Astrocyte (in vitro differentiated cells and primary cell): ENCODE results near the gene PKNOX2. TPM values are rescaled to one million over a fixed set of nuclear protein-coding genes. Genes with fewer than 3 reads are reported as not detected.

ENCODE experiments used
- DNase-seq: peaks from one replicate; pipeline ENCODE4 v3.0.0-alpha.2; 2010; ENCODE audit warnings: low read depth
- FAIRE-seq: peaks from 2 replicates; lab custom pipeline; 2011; peaks lifted over from hg19 to GRCh38; lab: Jason Lieb, UNC
- H2AFZ ChIP-seq: 2 replicates; pipeline ENCODE4 v1.6.0; 2012; ENCODE audit warnings: low read depth, low read length, inconsistent platforms
- H3K27ac ChIP-seq: 2 replicates; pipeline ENCODE4 v1.5.1; 2011; ENCODE audit warnings: low read depth, low read length, inconsistent platforms
- H3K27me3 ChIP-seq: 2 replicates; pipeline ENCODE4 v1.6.0; 2011; ENCODE audit warnings: low read length, inconsistent platforms; ENCODE audit not compliant: insufficient read depth
- H3K36me3 ChIP-seq: 2 replicates; pipeline ENCODE4 v1.5.1; 2011; ENCODE audit warnings: low read length, inconsistent platforms; ENCODE audit not compliant: insufficient read depth
- H3K4me1 ChIP-seq: 2 replicates; pipeline ENCODE4 v1.5.1; 2011; ENCODE audit warnings: low read length, inconsistent platforms; ENCODE audit not compliant: insufficient read depth
- H3K4me2 ChIP-seq: 2 replicates; pipeline ENCODE4 v1.6.0; 2012; ENCODE audit warnings: low read length, inconsistent platforms
- H3K4me3 ChIP-seq: 2 replicates; pipeline ENCODE4 v1.5.1; 2011; ENCODE audit warnings: low read depth, mild to moderate bottlenecking, low read length, inconsistent platforms; ENCODE audit not compliant: insufficient read depth
- H3K79me2 ChIP-seq: 2 replicates; pipeline ENCODE4 v1.6.0; 2012; ENCODE audit warnings: mild to moderate bottlenecking, low read length, inconsistent platforms; ENCODE audit not compliant: insufficient read depth
- H3K9ac ChIP-seq: 2 replicates; pipeline ENCODE4 v1.6.0; 2012; ENCODE audit warnings: mild to moderate bottlenecking, low read length, inconsistent platforms
- H3K9me3 ChIP-seq: 2 replicates; pipeline ENCODE4 v1.5.1; 2012; ENCODE audit warnings: low read depth, mild to moderate bottlenecking, low read length, inconsistent platforms; ENCODE audit not compliant: insufficient read depth
- H4K20me1 ChIP-seq: 2 replicates; pipeline ENCODE4 v1.6.0; 2012; ENCODE audit warnings: low read length, inconsistent platforms; ENCODE audit not compliant: insufficient read depth
- H3K27ac Mint-ChIP-seq: one replicate; pipeline ENCODE4 v1.8.0; 2021; ENCODE audit warnings: mild to moderate bottlenecking, mixed read lengths; ENCODE audit not compliant: unreplicated experiment
- H3K27me3 Mint-ChIP-seq: one replicate; pipeline ENCODE4 v1.8.0; 2021; ENCODE audit warnings: low read depth, mixed read lengths; ENCODE audit not compliant: unreplicated experiment
- H3K36me3 Mint-ChIP-seq: one replicate; pipeline ENCODE4 v1.8.0; 2021; ENCODE audit warnings: low read depth, mixed read lengths; ENCODE audit not compliant: unreplicated experiment
- H3K4me1 Mint-ChIP-seq: one replicate; pipeline ENCODE4 v1.8.0; 2021; ENCODE audit warnings: low read depth, mixed read lengths; ENCODE audit not compliant: unreplicated experiment
- H3K4me3 Mint-ChIP-seq: one replicate; pipeline ENCODE4 v1.8.0; 2021; ENCODE audit warnings: mild to moderate bottlenecking, moderate library complexity, mixed read lengths; ENCODE audit not compliant: unreplicated experiment
- H3K9me3 Mint-ChIP-seq: one replicate; pipeline ENCODE4 v1.8.0; 2021; ENCODE audit warnings: mild to moderate bottlenecking, mixed read lengths; ENCODE audit not compliant: unreplicated experiment
- CTCF ChIP-seq: IDR thresholded peaks from 2 replicates; pipeline ENCODE4 v1.5.1; 2011; ENCODE audit warnings: low read depth, mild to moderate bottlenecking, inconsistent platforms, low read length, moderate library complexity; ENCODE audit not compliant: insufficient read depth
- EZH2 ChIP-seq: IDR thresholded peaks from 2 replicates; pipeline ENCODE4 v1.6.1; 2012; ENCODE audit warnings: mild to moderate bottlenecking, low read length, inconsistent platforms; ENCODE audit not compliant: insufficient read depth
- total RNA-seq: library from RNA; stranded (reverse); gene quantifications from 2 replicates; pipeline ENCODE4 v1.2.1, GENCODE V29; 2021

Gene PKNOX2
- total RNA-seq, 1 donor from 2014 or later: 53.4 TPM

GRCh38 chr11:125285844-125286243 lies 121.3 kb downstream of the PKNOX2 start:
- H3K4me1 ChIP-seq: peaks cover 24% of the 10 kb centered on the region

GRCh38 chr11:125286486-125286885 lies 121.9 kb downstream of the PKNOX2 start:
- peaks cover 24% of the 10 kb centered on the region for H3K4me1 ChIP-seq
- no peak for DNase-seq
- TF ChIP-seq EZH2 (no peak), CTCF (no peak)
- no peaks in the 10 kb centered on the region for H3K27me3 Mint-ChIP-seq
- no peak overlapping the region for H3K9ac ChIP-seq
- no peak overlapping the region for H3K27ac Mint-ChIP-seq
- no peak overlapping the region for H3K27ac ChIP-seq
- H3K9me3 Mint-ChIP-seq: no peaks in the 10 kb centered on the region
- H4K20me1 ChIP-seq: no peaks in the 10 kb centered on the region
- H3K4me1 Mint-ChIP-seq: peaks cover 64% of the 10 kb centered on the region
- no peaks in the 10 kb centered on the region for H3K9me3 ChIP-seq
- no peaks in the 10 kb centered on the region for H3K27me3 ChIP-seq
- no peak overlapping the region for H3K4me2 ChIP-seq
- FAIRE-seq: no peak
- H3K79me2 ChIP-seq: no peaks in the 10 kb centered on the region
- no peak overlapping the region for H2AFZ ChIP-seq
- no peaks in the 10 kb centered on the region for H3K36me3 ChIP-seq
- H3K36me3 Mint-ChIP-seq: peaks cover 19% of the 10 kb centered on the region
- H3K4me3 Mint-ChIP-seq: no peak overlapping the region
- H3K4me3 ChIP-seq: no peak overlapping the region

More at GRCh38 chr11:125285844-125286243, 121.3 kb downstream of the PKNOX2 start:
- Histone ChIP-seq H3K36me3 (no peaks in the 10 kb centered on the region), H3K4me3 (no peak overlapping the region), H3K79me2 (no peaks in the 10 kb centered on the region), H2AFZ (no peak overlapping the region), H3K9me3 (no peaks in the 10 kb centered on the region), H3K4me2 (no peak overlapping the region), H3K9ac (no peak overlapping the region), H3K27me3 (no peaks in the 10 kb centered on the region), H4K20me1 (no peaks in the 10 kb centered on the region), H3K27ac (no peak overlapping the region)
- no peaks in the 10 kb centered on the region for H3K9me3 Mint-ChIP-seq
- no peak for FAIRE-seq
- H3K36me3 Mint-ChIP-seq: peaks cover 23% of the 10 kb centered on the region
- H3K4me3 Mint-ChIP-seq: no peak overlapping the region
- TF ChIP-seq CTCF (no peak), EZH2 (no peak)
- H3K27ac Mint-ChIP-seq: peak overlapping the region; percentile 54
- H3K27me3 Mint-ChIP-seq: no peaks in the 10 kb centered on the region
- H3K4me1 Mint-ChIP-seq: peaks cover 65% of the 10 kb centered on the region
- DNase-seq: no peak

GRCh38 chr11:125287491-125288210 lies 123.1 kb downstream of the PKNOX2 start:
- Mint-ChIP-seq H3K27ac (peak overlapping the region; percentile 87), H3K4me3 (no peak overlapping the region), H3K27me3 (no peaks in the 10 kb centered on the region), H3K36me3 (peaks cover 13% of the 10 kb centered on the region), H3K4me1 (peaks cover 58% of the 10 kb centered on the region), H3K9me3 (no peaks in the 10 kb centered on the region)
- no peak overlapping the region for H3K9ac ChIP-seq
- peak; percentile 60 for DNase-seq
- no peaks in the 10 kb centered on the region for H4K20me1 ChIP-seq
- no peak overlapping the region for H3K27ac ChIP-seq
- no peaks in the 10 kb centered on the region for H3K36me3 ChIP-seq
- no peaks in the 10 kb centered on the region for H3K27me3 ChIP-seq
- no peaks in the 10 kb centered on the region for H3K9me3 ChIP-seq
- no peak for FAIRE-seq
- no peak overlapping the region for H3K4me3 ChIP-seq
- no peaks in the 10 kb centered on the region for H3K79me2 ChIP-seq
- TF ChIP-seq EZH2: no peak
- TF ChIP-seq CTCF: no peak
- peak overlapping the region; percentile 50 for H2AFZ ChIP-seq
- H3K4me1 ChIP-seq: peaks cover 19% of the 10 kb centered on the region
- no peak overlapping the region for H3K4me2 ChIP-seq
